ENCODE results near the gene NUTM2E. TPM values are rescaled to one million over a fixed set of nuclear protein-coding genes. Genes with fewer than 3 reads are reported as not detected.
"Not testable (repeated sequence)": the region's sequence is repeated elsewhere in the genome, so short reads cannot be mapped to it uniquely, and the experiment has no call there.

Gene NUTM2E
- total RNA-seq, 6 experiments from 2014 or later: not detected

DNA sequence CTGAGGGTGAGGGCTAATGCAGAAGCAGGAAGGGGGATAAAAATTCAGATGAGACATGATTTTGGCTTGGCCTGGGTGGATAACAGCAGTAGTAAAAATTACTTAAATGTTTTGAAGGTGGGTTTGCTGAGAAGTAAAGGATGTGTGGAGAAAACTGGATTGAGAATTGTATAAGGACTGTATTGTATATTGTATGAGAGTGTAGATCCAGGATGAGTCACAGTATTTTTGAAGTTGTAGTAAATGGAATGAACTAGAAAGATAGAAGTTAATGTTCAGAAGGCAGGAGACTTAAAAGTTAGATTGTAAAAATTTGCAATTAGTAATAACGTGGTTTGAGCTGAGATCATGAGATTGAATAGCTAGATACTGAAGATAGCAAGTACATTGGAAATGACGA lies 10.2 kb upstream of the NUTM2E start:
- DNase-seq; H3K36me3 Mint-ChIP-seq (ENCODE audit: low read depth); H3K27me3 Mint-ChIP-seq (ENCODE audit: insufficient read depth); H3K9me3 Mint-ChIP-seq; H3K4me3 Mint-ChIP-seq: not testable (repeated sequence)
- peaks cover 13% of the 10 kb centered on the region for H3K4me1 Mint-ChIP-seq (ENCODE audit: low read depth)
- H3K27ac Mint-ChIP-seq: peak overlapping the region; percentile 56

DNA sequence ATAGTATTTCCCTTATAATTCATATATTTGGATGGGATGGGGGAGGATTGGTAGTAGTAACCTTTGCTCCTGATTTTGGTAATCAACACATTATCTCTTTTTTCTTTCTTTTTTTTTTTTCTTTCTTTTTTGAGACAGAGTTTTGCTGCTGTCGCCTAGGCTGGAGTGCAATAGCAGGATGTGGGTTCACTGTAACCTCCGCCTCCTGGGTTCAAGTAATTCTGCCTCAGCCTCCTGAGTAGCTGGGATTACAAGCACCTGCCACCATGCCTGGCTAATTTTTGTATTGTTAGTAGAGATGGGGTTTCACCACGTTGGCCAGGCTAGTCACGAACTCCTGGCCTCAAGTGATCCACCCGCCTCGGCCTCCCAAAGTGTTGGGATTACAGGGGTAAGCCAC lies 3.2 kb upstream of the NUTM2E start:
- DNase-seq; H3K27ac Mint-ChIP-seq; H3K4me3 Mint-ChIP-seq; H3K36me3 Mint-ChIP-seq (ENCODE audit: low read depth); H3K27me3 Mint-ChIP-seq (ENCODE audit: insufficient read depth); H3K9me3 Mint-ChIP-seq: not testable (repeated sequence)
- H3K4me1 Mint-ChIP-seq (ENCODE audit: low read depth): peaks cover 14% of the 10 kb centered on the region

- H3K36me3 Mint-ChIP-seq (ENCODE audit: low read depth); H3K9me3 Mint-ChIP-seq; H3K27me3 Mint-ChIP-seq (ENCODE audit: insufficient read depth); DNase-seq: not testable (repeated sequence)
- H3K27ac Mint-ChIP-seq: peak overlapping the region; percentile 82; the same call in 1 of the 2 replicates
- H3K4me1 Mint-ChIP-seq (ENCODE audit: low read depth): peaks cover 22% of the 10 kb centered on the region
- peak overlapping the region; percentile 94 for H3K4me3 Mint-ChIP-seq
- TF ChIP-seq CTCF (IDR thresholded peaks at IDR 0.05): peak; percentile 47; the same call in 1 of the 2 replicates
Observed at GRCh38 chr10:79825587-79826011, 940 bp upstream of the NUTM2E start.

DNA sequence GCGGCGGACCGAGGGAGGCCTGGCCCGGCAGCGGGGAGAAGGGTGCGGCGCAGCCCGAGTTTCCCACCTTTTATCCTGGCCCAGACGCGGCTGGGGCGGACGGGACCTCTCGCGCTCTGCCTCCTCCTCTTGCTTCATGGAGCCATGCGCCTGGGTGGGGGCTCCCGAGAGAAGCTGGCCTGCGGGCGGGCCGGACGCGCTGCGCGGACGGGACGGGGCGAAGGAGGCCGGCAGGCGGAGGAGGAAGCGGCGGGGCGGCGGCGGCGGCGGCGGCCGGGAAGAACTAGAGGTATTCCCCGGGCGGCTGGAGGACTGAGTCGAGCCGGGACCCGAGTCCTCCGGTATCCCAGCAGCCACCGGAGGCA lies 426 bp upstream of the NUTM2E start:
- not testable (repeated sequence) for H3K27me3 Mint-ChIP-seq (ENCODE audit: insufficient read depth); H3K9me3 Mint-ChIP-seq; DNase-seq; H3K27ac Mint-ChIP-seq; H3K36me3 Mint-ChIP-seq (ENCODE audit: low read depth)
- Mint-ChIP-seq H3K4me1 (ENCODE audit: low read depth) (peaks cover 22% of the 10 kb centered on the region), H3K4me3 (peak overlapping the region; percentile 45)

DNA sequence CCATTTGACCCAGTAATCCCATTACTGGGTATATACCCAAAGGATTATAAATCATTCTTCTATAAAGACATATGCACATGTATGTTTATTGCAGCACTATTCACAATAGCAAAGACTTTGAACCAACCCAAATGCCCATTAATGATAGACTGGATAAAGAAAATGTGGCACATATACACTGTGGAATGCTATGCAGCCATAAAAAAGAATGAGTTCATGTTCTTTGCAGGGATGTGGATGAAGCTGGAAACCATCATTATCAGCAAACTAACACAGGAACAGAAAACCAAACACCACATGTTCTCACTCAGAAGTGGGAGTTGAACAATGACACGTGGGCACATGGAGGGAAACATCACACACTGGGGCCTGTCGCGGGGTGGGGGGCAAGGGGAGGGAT lies 7.3 kb downstream of the NUTM2E start:
- not testable (repeated sequence) for H3K27me3 Mint-ChIP-seq (ENCODE audit: insufficient read depth); H3K27ac Mint-ChIP-seq; H3K9me3 Mint-ChIP-seq; H3K36me3 Mint-ChIP-seq (ENCODE audit: low read depth); DNase-seq; H3K4me3 Mint-ChIP-seq; H3K4me1 Mint-ChIP-seq (ENCODE audit: low read depth)

GRCh38 chr10:79835891-79836290 lies 9.4 kb downstream of the NUTM2E start:
- H3K36me3 Mint-ChIP-seq (ENCODE audit: low read depth); H3K9me3 Mint-ChIP-seq; DNase-seq; H3K27me3 Mint-ChIP-seq (ENCODE audit: insufficient read depth); H3K27ac Mint-ChIP-seq; H3K4me3 Mint-ChIP-seq; H3K4me1 Mint-ChIP-seq (ENCODE audit: low read depth): not testable (repeated sequence)

GRCh38 chr10:79836891-79837290 lies 10.4 kb downstream of the NUTM2E start:
- not testable (repeated sequence) for H3K4me3 Mint-ChIP-seq; H3K27ac Mint-ChIP-seq; H3K27me3 Mint-ChIP-seq (ENCODE audit: insufficient read depth); DNase-seq; H3K4me1 Mint-ChIP-seq (ENCODE audit: low read depth); H3K36me3 Mint-ChIP-seq (ENCODE audit: low read depth); H3K9me3 Mint-ChIP-seq

DNA sequence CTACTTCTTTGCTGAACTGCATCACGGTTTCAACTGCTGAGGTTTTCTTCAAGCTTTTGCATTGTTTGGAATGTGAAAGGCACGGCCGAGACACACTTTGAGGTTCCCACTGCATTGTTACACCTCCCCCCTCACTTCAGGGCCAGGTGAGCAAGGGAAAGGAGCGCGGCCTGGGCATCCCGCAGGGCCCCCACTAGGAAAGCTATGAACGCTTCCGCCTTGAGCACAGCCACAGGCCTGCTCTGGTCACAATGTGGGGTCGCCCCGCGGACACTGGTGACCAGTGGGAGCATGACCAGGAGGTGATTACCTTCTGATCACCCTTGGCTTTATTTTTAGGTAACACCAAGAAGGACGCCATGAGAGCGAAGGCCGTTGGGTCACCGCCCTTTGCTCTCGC lies 11.9 kb downstream of the NUTM2E start:
- not testable (repeated sequence) for H3K4me1 Mint-ChIP-seq (ENCODE audit: low read depth); DNase-seq; H3K9me3 Mint-ChIP-seq; H3K27ac Mint-ChIP-seq; H3K4me3 Mint-ChIP-seq; H3K36me3 Mint-ChIP-seq (ENCODE audit: low read depth); H3K27me3 Mint-ChIP-seq (ENCODE audit: insufficient read depth)

- H3K9me3 Mint-ChIP-seq; H3K36me3 Mint-ChIP-seq (ENCODE audit: low read depth): not testable (repeated sequence)
Observed at GRCh38 chr10:79853191-79853854, 26.8 kb downstream of the NUTM2E start.

GRCh38 chr10:79862269-79862668 lies 35.7 kb downstream of the NUTM2E start:
- not testable (repeated sequence) for H3K4me3 Mint-ChIP-seq; H3K9me3 Mint-ChIP-seq; H3K36me3 Mint-ChIP-seq (ENCODE audit: low read depth); H3K27me3 Mint-ChIP-seq (ENCODE audit: insufficient read depth); H3K27ac Mint-ChIP-seq; H3K4me1 Mint-ChIP-seq (ENCODE audit: low read depth); DNase-seq

More at GRCh38 chr10:79853191-79853854, 26.8 kb downstream of the NUTM2E start:
- not testable (repeated sequence) for H3K4me1 Mint-ChIP-seq (ENCODE audit: low read depth); DNase-seq; H3K27me3 Mint-ChIP-seq (ENCODE audit: insufficient read depth); H3K27ac Mint-ChIP-seq; H3K4me3 Mint-ChIP-seq

DNA sequence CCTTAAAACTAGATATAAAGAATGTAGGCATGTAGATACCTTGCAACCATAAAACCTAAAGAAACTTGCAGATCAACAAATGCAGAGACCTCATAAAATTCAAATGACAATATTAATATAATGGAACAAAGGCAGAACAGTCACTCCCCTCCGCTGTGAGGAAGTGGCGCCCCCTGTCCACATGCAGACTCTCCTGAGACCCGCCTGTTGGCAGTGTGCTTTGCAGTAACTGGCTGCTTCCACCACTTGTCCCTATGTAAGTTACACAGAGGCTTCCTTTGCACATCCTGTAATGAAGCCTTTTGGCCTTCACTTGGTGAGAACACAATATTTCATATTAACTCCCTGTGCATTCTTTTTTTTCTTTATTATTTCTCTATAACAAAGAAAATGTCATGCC lies 36.3 kb downstream of the NUTM2E start:
- H3K4me3 Mint-ChIP-seq; H3K36me3 Mint-ChIP-seq (ENCODE audit: low read depth); H3K9me3 Mint-ChIP-seq; H3K27ac Mint-ChIP-seq; H3K27me3 Mint-ChIP-seq (ENCODE audit: insufficient read depth); DNase-seq; H3K4me1 Mint-ChIP-seq (ENCODE audit: low read depth): not testable (repeated sequence)

DNA sequence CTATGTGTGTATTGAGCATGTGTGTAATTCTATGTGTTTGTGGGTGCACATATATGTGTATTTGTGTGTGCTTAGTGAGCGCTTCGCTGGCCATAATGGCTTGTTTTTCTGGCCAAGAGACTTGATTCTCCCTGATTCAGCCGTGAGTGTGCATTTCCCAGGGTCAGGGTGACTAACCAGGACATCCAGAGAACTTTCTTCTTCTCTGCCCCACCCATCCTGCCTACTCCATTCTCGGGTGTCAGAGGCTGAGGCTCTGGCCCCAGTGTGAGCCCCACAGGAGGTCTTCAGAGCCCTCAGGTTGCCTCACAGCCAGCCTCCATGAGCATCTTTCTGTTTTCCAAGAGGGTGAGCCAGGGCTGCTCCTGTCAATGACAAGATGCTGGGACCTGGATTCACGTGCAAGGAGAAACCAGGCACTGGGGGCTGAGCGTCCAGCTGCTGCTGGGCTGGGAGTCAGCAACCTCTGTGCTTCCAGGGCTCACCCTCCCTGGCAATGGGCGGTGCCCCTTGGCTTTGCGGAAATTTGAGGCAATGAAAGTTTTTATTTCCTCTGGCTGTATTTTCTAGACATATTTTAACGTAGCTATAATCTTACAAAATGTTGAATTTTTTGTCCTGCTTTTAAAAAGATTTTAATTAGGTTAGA lies 40.5 kb downstream of the NUTM2E start:
- DNase-seq; H3K27ac Mint-ChIP-seq; H3K4me3 Mint-ChIP-seq; H3K9me3 Mint-ChIP-seq; H3K36me3 Mint-ChIP-seq (ENCODE audit: low read depth); H3K27me3 Mint-ChIP-seq (ENCODE audit: insufficient read depth); H3K4me1 Mint-ChIP-seq (ENCODE audit: low read depth): not testable (repeated sequence)

- not testable (repeated sequence) for H3K4me3 Mint-ChIP-seq; H3K27me3 Mint-ChIP-seq (ENCODE audit: insufficient read depth); DNase-seq; H3K9me3 Mint-ChIP-seq; H3K27ac Mint-ChIP-seq; H3K36me3 Mint-ChIP-seq (ENCODE audit: low read depth); H3K4me1 Mint-ChIP-seq (ENCODE audit: low read depth)
Observed at GRCh38 chr10:79868023-79868422, 41.5 kb downstream of the NUTM2E start.
